H1 (cell line): Measurements from ENCODE around the gene LYL1. TPM values are rescaled to one million over a fixed set of nuclear protein-coding genes. Genes with fewer than 3 reads are reported as not detected.

Experiments
- CTCF ChIA-PET: fragments of 300-600 bp; sonication (Branson Sonifier 250); formaldehyde crosslinking; loops from one replicate; lab custom pipeline; 2021; ENCODE audit not compliant: partially characterized antibody; lab: Charles Lee
- POLR2A ChIA-PET: fragments of 300-600 bp; sonication (Branson Sonifier 250); formaldehyde crosslinking; loops from one replicate; lab custom pipeline; 2021; ENCODE audit warnings: inconsistent platforms; ENCODE audit not compliant: partially characterized antibody; lab: Charles Lee
- DNase-seq, 2 experiments: peaks; one replicate each; pipeline versions ENCODE4 v3.0.0 to v3.0.0-alpha.2; 2010 to 2022; ENCODE audit warnings: low spot score in 2 of 2, low read depth in 1 of 2, mixed read lengths in 1 of 2
- FAIRE-seq: peaks from 2 replicates; lab custom pipeline; 2011; peaks lifted over from hg19 to GRCh38; lab: Jason Lieb, UNC
- H2AFZ ChIP-seq: 2 replicates; pipeline ENCODE4 v1.8.1; 2012; ENCODE audit warnings: low read length, inconsistent platforms
- H2AK5ac ChIP-seq: 2 replicates; pipeline ENCODE4 v1.6.1; 2013; ENCODE audit warnings: low read depth, low read length
- H2BK120ac ChIP-seq: replicated peaks from 2 replicates; pipeline ENCODE3; 2013; ENCODE audit warnings: low read depth, low read length, inconsistent platforms
- H2BK12ac ChIP-seq: 2 replicates; pipeline ENCODE4 v1.6.1; 2013; ENCODE audit warnings: low read depth, low read length
- H2BK15ac ChIP-seq: 2 replicates; pipeline ENCODE4 v1.6.1; 2013; ENCODE audit warnings: low read length
- H2BK20ac ChIP-seq: 2 replicates; pipeline ENCODE4 v1.6.1; 2013; ENCODE audit warnings: low read length
- H2BK5ac ChIP-seq: 2 replicates; pipeline ENCODE4 v1.6.1; 2013; ENCODE audit warnings: low read depth, low read length
- H3K14ac ChIP-seq: 2 replicates; pipeline ENCODE4 v1.6.1; 2013; ENCODE audit warnings: inconsistent platforms; ENCODE audit not compliant: insufficient read length
- H3K18ac ChIP-seq: 2 replicates; pipeline ENCODE4 v1.6.1; 2013; ENCODE audit warnings: low read length; ENCODE audit errors: extremely low read depth
- H3K23ac ChIP-seq: 2 replicates; pipeline ENCODE4 v1.6.1; 2013; ENCODE audit warnings: inconsistent platforms; ENCODE audit not compliant: insufficient read length
- H3K23me2 ChIP-seq: 2 replicates; pipeline ENCODE4 v1.6.1; 2013; ENCODE audit warnings: low read depth, low read length
- H3K27ac ChIP-seq: 2 replicates; pipeline ENCODE4 v1.6.1; 2011; ENCODE audit warnings: low read depth, low read length, inconsistent platforms
- H3K27me3 ChIP-seq, 4 experiments: replicated peaks in 1 of 4; 1 replicate in 1 of 4; 2 replicates in 3 of 4; pipeline versions ENCODE4 v1.6.1 to v1.8.1; 2011 to 2013; ENCODE audit warnings: low read length in 3 of 4, mild to moderate bottlenecking in 3 of 4, inconsistent platforms in 2 of 4, mixed read lengths in 2 of 4, moderate library complexity in 1 of 4; ENCODE audit not compliant: control insufficient read depth in 3 of 4, insufficient read depth in 3 of 4; ENCODE audit errors: extremely low read depth in 1 of 4
- H3K36me3 ChIP-seq, 4 experiments: 2 replicates each; pipeline versions ENCODE4 v1.6.1 to v1.8.1; 2011 to 2013; ENCODE audit warnings: mild to moderate bottlenecking in 4 of 4, low read length in 3 of 4, moderate library complexity in 2 of 4, control low read depth in 1 of 4, inconsistent platforms in 1 of 4; ENCODE audit not compliant: insufficient read depth in 4 of 4, control insufficient read depth in 2 of 4
- H3K4ac ChIP-seq: replicated peaks from 2 replicates; pipeline ENCODE3; 2013; ENCODE audit warnings: low read length, low read depth, mixed read lengths, inconsistent platforms; ENCODE audit not compliant: insufficient read length
- H3K4me1 ChIP-seq, 4 experiments: replicated peaks in 1 of 4; 1 replicate in 1 of 4; 2 replicates in 3 of 4; pipeline versions ENCODE4 v1.6.1 to v1.8.1; 2011 to 2013; ENCODE audit warnings: low read length in 3 of 4, inconsistent platforms in 2 of 4, mixed read lengths in 1 of 4; ENCODE audit not compliant: insufficient read depth in 4 of 4, control insufficient read depth in 3 of 4
- H3K4me2 ChIP-seq, 2 experiments: 2 replicates each; pipeline versions ENCODE4 v1.6.1 to v1.8.1; 2011 to 2013; ENCODE audit warnings: low read depth in 2 of 2, low read length in 2 of 2, control low read depth in 1 of 2, inconsistent platforms in 1 of 2, mild to moderate bottlenecking in 1 of 2; ENCODE audit not compliant: insufficient read depth in 1 of 2
- H3K4me3 ChIP-seq, 4 experiments: fragments of 200-600, 300-600 bp in 1 of 4; sonication (generic), shearing (Covaris generic), sonication (Bioruptor Twin) in 1 of 4; 2 replicates each; pipeline versions ENCODE4 v1.5.1 to v1.8.1; 2011 to 2016; ENCODE audit warnings: low read length in 4 of 4, low read depth in 3 of 4, control low read depth in 2 of 4, inconsistent platforms in 2 of 4, mild to moderate bottlenecking in 2 of 4, mixed read lengths in 1 of 4, moderate library complexity in 1 of 4; ENCODE audit not compliant: insufficient read depth in 2 of 4; ENCODE audit errors: extremely low read depth in 1 of 4
- H3K56ac ChIP-seq: replicated peaks from 2 replicates; pipeline ENCODE3; 2013; ENCODE audit warnings: low read depth, mild to moderate bottlenecking, mixed read lengths, low read length, inconsistent platforms; ENCODE audit not compliant: insufficient read length
- H3K79me1 ChIP-seq: 2 replicates; pipeline ENCODE4 v1.6.1; 2013; ENCODE audit warnings: low read depth, low read length, control low read depth
- H3K79me2 ChIP-seq, 2 experiments: 2 replicates each; pipeline versions ENCODE4 v1.6.1 to v1.8.1; 2012 to 2013; ENCODE audit warnings: low read length in 2 of 2, mild to moderate bottlenecking in 2 of 2, inconsistent platforms in 1 of 2; ENCODE audit not compliant: insufficient read depth in 2 of 2, control insufficient read depth in 1 of 2
- H3K9ac ChIP-seq, 4 experiments: replicated peaks in 1 of 4; 1 replicate in 1 of 4; 2 replicates in 3 of 4; pipeline versions ENCODE4 v1.6.1 to v1.8.1; 2011 to 2013; ENCODE audit warnings: low read depth in 3 of 4, low read length in 3 of 4, control low read depth in 2 of 4, mild to moderate bottlenecking in 2 of 4, moderate library complexity in 2 of 4, inconsistent platforms in 1 of 4; ENCODE audit errors: extremely low read depth in 1 of 4
- H3K9me3 ChIP-seq, 2 experiments: 2 replicates each; pipeline versions ENCODE4 v1.6.1 to v1.8.1; 2012 to 2013; ENCODE audit warnings: mild to moderate bottlenecking in 2 of 2, moderate library complexity in 2 of 2, control low read depth in 1 of 2, inconsistent platforms in 1 of 2, low read depth in 1 of 2, low read length in 1 of 2, mixed read lengths in 1 of 2; ENCODE audit not compliant: insufficient read depth in 2 of 2
- H4K20me1 ChIP-seq, 2 experiments: replicated peaks in 1 of 2; 2 replicates each; pipeline versions ENCODE3 to v1.8.1; 2011 to 2013; ENCODE audit warnings: inconsistent platforms in 2 of 2, low read length in 2 of 2, mild to moderate bottlenecking in 1 of 2; ENCODE audit not compliant: insufficient read depth in 2 of 2, control insufficient read depth in 1 of 2
- H4K5ac ChIP-seq: 2 replicates; pipeline ENCODE4 v1.6.1; 2013; ENCODE audit warnings: low read length, low read depth, mixed read lengths, inconsistent platforms; ENCODE audit not compliant: insufficient read length
- H4K8ac ChIP-seq: 2 replicates; pipeline ENCODE4 v1.8.0; 2013; ENCODE audit warnings: mild to moderate bottlenecking, moderate library complexity, low read length, inconsistent platforms; ENCODE audit not compliant: insufficient read depth; ENCODE audit errors: extremely low read depth
- H4K91ac ChIP-seq: replicated peaks from 2 replicates; pipeline ENCODE3; 2013; ENCODE audit warnings: low read length, mixed read lengths, inconsistent platforms; ENCODE audit not compliant: insufficient read length
- CEBPB ChIP-seq: IDR thresholded peaks from 2 replicates; pipeline ENCODE4 v1.6.1; 2012; ENCODE audit warnings: low read depth, low read length
- RNF2 ChIP-seq: fragments of 200-900, 300-1000 bp; sonication (generic); IDR thresholded peaks from 2 replicates; pipeline ENCODE4 v1.7.1; 2016; ENCODE audit warnings: borderline replicate concordance, low read depth, mild to moderate bottlenecking, antibody characterized with exemption, low read length; ENCODE audit not compliant: poor library complexity, severe bottlenecking; ENCODE audit errors: missing control alignments
- WGBS, 2 experiments: shearing (Covaris generic) in 1 of 2; methylation state at CpG; one replicate each; pipeline versions ENCODE4 v1.1.6 to v1.1.7; 2013 to 2015; ENCODE audit warnings: low lambda C conversion rate in 2 of 2, mixed read lengths in 2 of 2, inconsistent platforms in 1 of 2, low coverage in 1 of 2, missing lambda C conversion rate in 1 of 2; ENCODE audit not compliant: insufficient replicate concordance in 2 of 2, insufficient coverage in 1 of 2, insufficient read length in 1 of 2; ENCODE audit errors: extremely low coverage in 1 of 2, missing lambda C conversion rate in 1 of 2; 5-methylcytosine and 5-hydroxymethylcytosine counted together
- polyA plus RNA-seq, 7 experiments: library from polyadenylated mRNA; depleted of rRNA in 3 of 7; stranded (reverse) in 5 of 7; unstranded in 2 of 7; fragments of >200 nt in 5 of 7; fragments of 200-250 nt in 2 of 7; gene quantifications; 1 replicate in 5 of 7; 2 replicates in 1 of 7; 4 replicates in 1 of 7; pipeline versions ENCODE4 v1.2.1 to v1.2.3, GENCODE V29; 2011 to 2013; ENCODE audit warnings: missing spikeins in 2 of 7, mixed read lengths in 2 of 7
- total RNA-seq: library from RNA; stranded (reverse); fragmentation: NEBNext Ultra II Directional; extraction: Animal tissue kit (Norgen Biotek cat#: 25700); gene quantifications from 2 replicates; pipeline ENCODE4 v1.2.1, GENCODE V29; 2021

Gene LYL1
- total and polyA plus RNA-seq, 2 of the 8 experiments (the other 6 are each of a cell fraction or from before 2014, with no cell fraction given) = 0.58 to 0.76 TPM

DNA sequence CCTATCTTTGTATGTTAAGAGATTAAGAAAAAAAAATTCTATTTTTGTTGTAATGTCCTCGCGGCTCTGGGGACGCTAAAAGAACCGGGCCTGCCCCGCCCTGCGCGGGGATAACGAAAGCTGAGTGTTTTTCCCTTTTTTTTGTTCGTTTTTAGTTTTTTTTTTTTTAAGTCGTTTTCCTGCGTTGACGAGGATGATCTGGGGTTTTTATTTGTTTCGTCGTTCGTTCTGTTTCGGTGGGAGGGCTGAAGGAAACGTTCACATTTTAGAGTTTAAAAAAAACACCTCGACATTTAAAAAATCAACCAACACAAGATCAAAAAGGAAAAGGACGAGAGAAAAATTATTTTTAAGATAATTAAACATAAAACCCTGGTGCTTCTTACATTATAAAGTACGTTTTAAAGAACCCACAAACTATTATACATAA is 5.6 kb downstream of the LYL1 start:
- peak overlapping the region in 1 of 4 experiments; percentile 58; a peak in 2 of 8 replicates for H3K4me3 ChIP-seq
- no peak overlapping the region for H3K27ac ChIP-seq
- H3K36me3 ChIP-seq = no peaks in the 10 kb centered on the region
- no peak overlapping the region for H3K14ac ChIP-seq
- H3K56ac ChIP-seq = no peak overlapping the region
- H3K79me2 ChIP-seq = no peaks in the 10 kb centered on the region
- H2AFZ ChIP-seq = no peak overlapping the region
- H3K4me1 ChIP-seq = peaks cover 0 to 22% (median 12%) of the 10 kb centered on the region in 4 experiments; a peak in 5 of 7 replicates
- H3K27me3 ChIP-seq = peaks cover 33 to 92% (median 75%) of the 10 kb centered on the region in 4 experiments
- no peaks in the 10 kb centered on the region for H3K79me1 ChIP-seq
- H4K91ac ChIP-seq = no peak overlapping the region
- no peak overlapping the region for H2BK120ac ChIP-seq
- peak; percentile 73 for TF ChIP-seq RNF2
- no peak for TF ChIP-seq CEBPB
- peak overlapping the region; percentile 28 to 85; a peak in 2 of 4 replicates for H3K4me2 ChIP-seq
- no peak overlapping the region for H4K8ac ChIP-seq
- H3K23me2 ChIP-seq = peaks cover 3% of the 10 kb centered on the region; the same call in 1 of the 2 replicates
- no peak overlapping the region for H4K5ac ChIP-seq
- WGBS, 2 experiments = 5% methylated on average over 20 of the region's 20 CpGs; no CpG with 5 or more reads in 1 of the 2 experiments
- H4K20me1 ChIP-seq = peaks cover 2 to 16% of the 10 kb centered on the region in 2 experiments
- no peak for FAIRE-seq
- no peak overlapping the region for H2BK15ac ChIP-seq
- no peak for DNase-seq
- CTCF ChIA-PET = interaction anchor here (4.2 to 48.8 kb wide), 5 partner anchors 19 to 118 kb away, joined by 38 to 1145 read pairs (median 141); no protein-coding TSS in a partner anchor
- no peak overlapping the region for H3K18ac ChIP-seq
- H2BK20ac ChIP-seq = no peak overlapping the region
- POLR2A ChIA-PET = interaction anchor here (1.4 to 2.8 kb wide), 5 partner anchors 8 to 206 kb away, joined by 4 to 14 read pairs (median 9); partner anchors contain the start of gene GCDH
- no peak overlapping the region for H2AK5ac ChIP-seq
- no peak overlapping the region for H3K4ac ChIP-seq
- H3K23ac ChIP-seq = no peak overlapping the region
- H2BK5ac ChIP-seq = no peak overlapping the region
- H2BK12ac ChIP-seq = no peak overlapping the region
- H3K9me3 ChIP-seq = no peaks in the 10 kb centered on the region
- no peak overlapping the region for H3K9ac ChIP-seq
